ENCODE measurements around the gene COX8C.

COX8C gene

GRCh38 chr14:93329965-93330608 is 16.9 kb upstream of the COX8C start:
- TF ChIP-seq CTCF (IDR thresholded peaks at IDR 0.05; ENCODE audit: control insufficient read depth, insufficient read depth, low read depth, low read length, missing control alignments): no peak
- DNase-seq (ENCODE audit: low read depth): no peak
- no peak overlapping the region for H3K4me3 ChIP-seq (ENCODE audit: control insufficient read depth, low read depth, low read length)

GRCh38 chr14:93330609-93331000 is 16.4 kb upstream of the COX8C start:
- TF ChIP-seq CTCF (IDR thresholded peaks at IDR 0.05; ENCODE audit: control insufficient read depth, insufficient read depth, low read depth, low read length, missing control alignments): no peak
- no peak for DNase-seq (ENCODE audit: low read depth)
- H3K4me3 ChIP-seq (ENCODE audit: control insufficient read depth, low read depth, low read length): no peak overlapping the region

- DNase-seq (ENCODE audit: low read depth): no peak
- no peak for TF ChIP-seq CTCF (IDR thresholded peaks at IDR 0.05; ENCODE audit: control insufficient read depth, insufficient read depth, low read depth, low read length, missing control alignments)
- H3K4me3 ChIP-seq (ENCODE audit: control insufficient read depth, low read depth, low read length): peak overlapping the region; percentile 81
Observed at GRCh38 chr14:93331002-93331727, 15.8 kb upstream of the COX8C start.

- DNase-seq (ENCODE audit: low read depth): no peak
- TF ChIP-seq CTCF (IDR thresholded peaks at IDR 0.05; ENCODE audit: control insufficient read depth, insufficient read depth, low read depth, low read length, missing control alignments): no peak
Observed at GRCh38 chr14:93331728-93332396, 15.1 kb upstream of the COX8C start.

GRCh38 chr14:93332397-93332852 is 14.6 kb upstream of the COX8C start:
- no peak for DNase-seq (ENCODE audit: low read depth)
- TF ChIP-seq CTCF (IDR thresholded peaks at IDR 0.05; ENCODE audit: control insufficient read depth, insufficient read depth, low read depth, low read length, missing control alignments): no peak
- H3K4me3 ChIP-seq (ENCODE audit: control insufficient read depth, low read depth, low read length): peak overlapping the region; percentile 81

More at GRCh38 chr14:93331728-93332396, 15.1 kb upstream of the COX8C start:
- peak overlapping the region; percentile 81 for H3K4me3 ChIP-seq (ENCODE audit: control insufficient read depth, low read depth, low read length)

GRCh38 chr14:93332853-93333630 is 13.9 kb upstream of the COX8C start, which contains the start of gene BTBD7:
Gene BTBD7 (minus strand): TSS chr14:93333036. CDS start chr14:93296051, 36,985 bp downstream.
- TF ChIP-seq CTCF (IDR thresholded peaks at IDR 0.05; ENCODE audit: control insufficient read depth, insufficient read depth, low read depth, low read length, missing control alignments): peak; percentile 29
- peak within 1 kb of the TSS; percentile 81 for H3K4me3 ChIP-seq (ENCODE audit: control insufficient read depth, low read depth, low read length)
- DNase-seq (ENCODE audit: low read depth): peak; percentile 65
